GM21723 (cell line): ENCODE results near the gene FAT4.

Experiments used
- ATAC-seq: cut with Tn5 transposase; IDR thresholded peaks from one replicate; pipeline ENCODE4 v1.9.1; 2021; ENCODE audit warnings: mild to moderate bottlenecking, moderate library complexity; ENCODE audit not compliant: unreplicated experiment

FAT4 gene

DNA sequence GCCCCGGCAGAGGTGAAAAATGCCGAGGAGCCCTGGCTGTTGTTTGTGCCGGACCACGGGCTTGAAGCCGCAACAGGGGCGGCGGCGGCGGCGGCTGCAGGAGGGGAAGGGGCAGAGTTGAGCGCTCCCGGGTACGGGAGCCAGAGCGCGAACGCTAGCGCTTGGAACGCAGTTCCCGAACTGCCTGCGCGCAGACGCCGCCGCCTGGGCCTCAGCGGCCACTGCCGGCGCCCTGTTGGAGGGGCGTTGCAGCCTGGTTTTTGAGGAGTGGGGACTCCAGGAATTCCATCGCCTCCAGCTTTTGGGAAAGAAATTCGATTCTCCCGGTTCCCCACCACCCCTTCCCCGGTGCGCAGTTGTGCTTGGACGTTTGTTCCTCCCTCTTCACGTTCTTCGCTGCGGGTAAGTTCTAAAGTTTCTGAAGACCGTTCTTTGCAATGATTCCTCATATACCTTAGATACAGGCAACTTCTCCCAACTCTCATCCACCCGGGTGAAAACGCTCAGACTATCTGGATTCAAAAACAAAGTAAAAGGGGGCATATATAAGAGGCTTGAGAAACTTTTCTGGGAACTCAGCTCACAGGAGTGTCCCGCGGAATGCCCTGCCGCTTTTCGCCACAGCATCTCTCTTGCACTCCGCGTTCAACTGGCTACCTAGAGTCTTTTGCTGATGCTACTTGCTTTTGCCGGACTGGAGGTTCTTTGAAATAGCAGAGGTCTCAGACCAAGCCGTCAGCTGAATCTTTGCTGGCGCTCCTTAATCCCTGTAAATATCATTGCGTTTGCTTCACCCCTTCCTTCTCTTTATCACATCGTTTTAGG is 1.0 kb downstream of the FAT4 start:
- no peak for ATAC-seq

DNA sequence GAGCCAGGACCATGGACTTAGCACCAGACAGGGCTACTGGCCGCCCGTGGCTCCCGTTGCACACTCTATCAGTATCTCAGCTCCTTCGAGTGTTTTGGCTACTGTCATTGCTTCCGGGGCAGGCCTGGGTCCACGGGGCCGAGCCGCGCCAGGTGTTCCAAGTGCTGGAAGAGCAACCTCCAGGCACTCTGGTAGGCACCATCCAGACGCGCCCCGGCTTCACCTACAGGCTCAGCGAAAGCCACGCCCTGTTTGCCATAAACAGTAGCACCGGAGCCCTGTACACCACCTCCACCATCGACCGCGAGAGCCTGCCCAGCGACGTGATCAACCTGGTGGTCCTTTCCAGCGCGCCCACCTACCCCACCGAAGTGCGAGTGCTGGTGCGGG is 1.6 kb downstream of the FAT4 start:
- ATAC-seq = no peak

GRCh38 chr4:125316791-125317524 is 2.2 kb downstream of the FAT4 start:
- no peak for ATAC-seq

- ATAC-seq = no peak
Observed at GRCh38 chr4:125317525-125317877, 2.7 kb downstream of the FAT4 start.

DNA sequence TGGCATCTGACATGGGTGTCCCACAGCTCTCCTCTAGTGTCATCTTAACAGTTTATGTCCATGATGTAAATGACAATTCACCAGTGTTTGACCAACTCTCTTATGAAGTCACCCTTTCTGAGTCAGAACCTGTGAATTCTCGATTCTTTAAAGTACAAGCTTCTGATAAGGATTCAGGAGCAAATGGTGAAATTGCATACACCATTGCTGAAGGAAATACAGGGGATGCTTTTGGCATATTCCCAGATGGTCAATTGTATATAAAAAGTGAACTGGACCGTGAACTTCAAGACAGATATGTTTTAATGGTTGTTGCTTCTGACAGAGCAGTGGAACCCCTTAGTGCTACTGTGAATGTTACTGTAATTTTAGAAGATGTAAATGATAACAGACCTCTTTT is 4.6 kb downstream of the FAT4 start:
- ATAC-seq = no peak

GRCh38 chr4:125321709-125322365 is 7.1 kb downstream of the FAT4 start:
- ATAC-seq = no peak

- no peak for ATAC-seq
Observed at GRCh38 chr4:125322366-125322730, 7.6 kb downstream of the FAT4 start.

GRCh38 chr4:125323654-125324053 is 8.9 kb downstream of the FAT4 start:
- no peak for ATAC-seq

- no peak for ATAC-seq
Observed at GRCh38 chr4:125325733-125326132, 11.0 kb downstream of the FAT4 start.

- ATAC-seq = no peak
Observed at GRCh38 chr4:125331116-125331515, 16.4 kb downstream of the FAT4 start.

GRCh38 chr4:125334926-125335325 is 20.2 kb downstream of the FAT4 start:
- ATAC-seq = no peak

DNA sequence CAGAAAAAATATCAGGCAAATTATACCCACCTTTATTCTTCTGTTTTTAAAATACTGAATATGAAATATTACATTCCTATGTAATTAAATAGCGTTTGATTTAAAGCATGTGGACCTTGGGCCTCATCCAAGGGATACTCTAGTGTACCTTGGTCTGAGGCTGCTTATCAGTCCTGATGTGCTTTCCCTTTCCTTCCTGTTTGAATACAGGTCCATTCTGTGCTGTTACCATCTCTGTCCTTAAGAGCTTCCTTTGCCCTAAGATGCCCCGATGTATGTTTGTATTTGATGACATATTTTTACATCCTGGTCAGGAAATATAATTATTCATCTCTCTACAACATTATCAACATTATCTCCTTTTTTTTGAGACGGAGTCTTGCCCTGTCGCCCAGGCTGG is 24.1 kb downstream of the FAT4 start:
- no peak for ATAC-seq

DNA sequence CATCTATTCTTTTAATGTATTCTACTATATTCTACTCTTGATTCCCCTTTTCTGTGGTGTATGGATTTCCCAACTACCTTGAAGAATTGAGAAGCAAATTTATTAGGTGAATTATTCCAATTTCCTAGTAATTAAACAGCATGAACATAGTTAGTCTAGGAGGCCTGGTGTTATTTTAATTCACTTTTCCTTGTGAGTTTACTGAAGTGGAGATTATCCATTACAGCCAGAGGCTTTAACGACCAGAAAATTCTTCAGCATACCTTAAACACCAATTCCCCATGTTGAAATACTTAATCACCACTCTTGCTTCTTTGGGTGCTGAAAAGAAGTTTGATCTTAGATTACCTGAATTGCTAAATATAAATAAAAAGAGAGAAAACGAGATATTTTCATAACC is 29.4 kb downstream of the FAT4 start:
- no peak for ATAC-seq

- ATAC-seq = no peak
Observed at GRCh38 chr4:125346616-125347015, 31.9 kb downstream of the FAT4 start.

DNA sequence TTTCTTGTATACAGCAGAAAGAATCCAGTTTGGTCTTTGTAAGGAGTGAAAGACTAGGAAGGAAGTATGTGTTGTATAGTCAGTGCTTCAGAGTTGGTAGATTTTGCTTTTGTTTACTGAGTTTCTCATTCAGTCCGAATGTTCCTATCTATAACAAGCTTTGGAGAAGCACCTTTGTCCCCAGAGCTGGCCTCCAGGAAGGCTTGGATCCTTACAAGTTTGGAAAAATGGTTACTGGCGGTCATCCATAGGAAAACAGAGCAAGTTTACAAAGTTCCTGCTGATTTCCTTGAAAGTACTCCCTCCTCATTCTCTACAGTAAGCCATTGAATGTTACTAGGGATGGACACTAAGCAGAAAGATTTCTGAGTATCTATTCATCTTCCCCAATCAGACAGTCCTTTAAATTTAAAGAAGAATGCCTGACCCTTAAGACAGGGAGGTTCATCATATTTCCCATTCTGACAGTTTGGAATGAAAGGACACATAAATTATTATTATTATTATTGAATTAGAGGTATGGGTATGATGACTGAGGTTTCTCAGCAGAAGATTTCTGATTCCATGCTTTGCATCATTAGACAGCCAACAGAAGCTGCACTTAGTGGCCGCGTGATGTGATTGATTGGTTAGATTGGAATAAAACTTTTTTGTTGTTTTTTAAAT is 35.8 kb downstream of the FAT4 start:
- ATAC-seq = no peak

DNA sequence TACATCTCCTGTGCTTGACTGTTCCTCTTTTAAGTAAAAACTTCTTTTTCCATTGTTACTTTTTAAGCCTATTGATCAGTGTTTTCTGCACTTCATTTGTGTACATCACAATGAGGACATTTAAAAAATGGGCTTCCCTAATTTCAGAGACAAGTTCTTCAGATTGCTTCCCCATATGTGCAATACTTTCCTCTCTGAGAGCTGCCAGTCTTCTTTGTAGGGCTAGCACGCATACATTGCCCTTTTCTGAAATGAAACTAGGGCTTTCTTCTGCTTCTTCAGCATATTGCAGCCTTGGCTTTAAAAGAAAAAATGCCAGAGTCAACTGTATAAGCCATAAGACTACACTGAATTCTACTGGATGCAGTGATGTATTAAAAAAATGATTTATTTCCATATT is 37.8 kb downstream of the FAT4 start:
- no peak for ATAC-seq

DNA sequence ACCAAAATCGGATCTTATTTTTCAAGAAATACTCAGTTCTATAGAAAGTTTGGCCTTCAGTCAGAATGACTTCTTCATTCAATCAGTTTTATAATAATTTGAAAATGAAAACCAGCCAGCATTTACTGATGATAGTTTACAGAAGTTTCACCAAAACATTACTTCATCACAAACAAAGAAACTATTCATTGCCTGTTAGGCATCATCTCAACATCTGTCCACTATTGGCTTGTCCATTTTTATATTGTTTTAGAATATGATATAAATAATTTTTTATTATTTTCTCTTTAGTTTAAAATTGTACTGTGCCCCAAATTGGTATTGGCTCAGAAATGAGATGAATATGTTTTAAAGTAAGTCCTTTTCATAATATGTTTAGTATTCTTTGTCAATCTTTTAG is 38.4 kb downstream of the FAT4 start:
- no peak for ATAC-seq

GRCh38 chr4:125355791-125356190 is 41.0 kb downstream of the FAT4 start:
- no peak for ATAC-seq

- ATAC-seq = no peak
Observed at GRCh38 chr4:125357675-125358074, 42.9 kb downstream of the FAT4 start.

GRCh38 chr4:125358453-125358852 is 43.7 kb downstream of the FAT4 start:
- no peak for ATAC-seq

GRCh38 chr4:125359363-125359762 is 44.6 kb downstream of the FAT4 start:
- ATAC-seq = no peak
